ENCODE data around the gene ANO6. TPM values are rescaled to one million over a fixed set of nuclear protein-coding genes. Genes with fewer than 3 reads are reported as not detected.

Gene ANO6
- total and polyA plus RNA-seq, 4 donors = 8.7 to 102 (median 40.5) TPM

DNA sequence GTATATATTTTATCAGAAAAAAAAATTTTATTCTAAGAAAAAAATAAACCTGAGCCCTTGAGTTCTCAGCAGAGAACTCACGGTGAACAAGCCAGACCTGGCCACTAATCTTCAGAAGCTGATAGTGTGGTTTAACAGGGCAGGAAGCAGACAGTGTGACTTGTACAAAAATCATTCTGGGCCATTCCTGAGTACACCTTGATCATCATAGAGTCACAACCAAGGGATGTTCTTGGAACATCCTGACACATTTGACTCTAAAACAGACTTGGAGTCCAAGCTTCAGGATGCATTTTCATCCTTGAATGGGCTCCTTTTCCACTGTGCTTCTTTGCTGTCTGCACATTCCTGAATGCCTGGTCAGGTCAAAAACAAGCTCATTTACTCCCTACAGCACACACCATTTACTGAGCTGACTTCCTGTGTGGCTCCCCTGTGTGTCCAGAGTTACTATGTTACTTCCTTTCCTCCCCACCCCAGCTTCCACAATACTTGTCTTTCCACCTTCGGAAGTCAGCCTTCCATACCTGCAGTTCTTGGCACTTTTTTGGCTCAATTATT, 112.0 kb downstream of the ANO6 start:
- Histone ChIP-seq H3K4me1 (ENCODE audit: control insufficient read depth in 5 of 5, insufficient read depth in 5 of 5, low read length in 5 of 5) (peaks cover 0 to 17% (median 4%) of the 10 kb centered on the region in 5 donors), H3K9ac (ENCODE audit: insufficient read depth in 1 of 2, low read length in 2 of 2) (no peak overlapping the region), H3K4me3 (no peak overlapping the region), H3K36me3 (ENCODE audit: control insufficient read depth in 4 of 4, insufficient read depth in 4 of 4, low read length in 4 of 4) (peaks cover 0 to 12% (median 5%) of the 10 kb centered on the region in 4 donors), H3K9me3 (ENCODE audit: control insufficient read depth in 4 of 4, insufficient read depth in 3 of 4, low read length in 3 of 4) (no peaks in the 10 kb centered on the region), H3K27me3 (ENCODE audit: control insufficient read depth in 3 of 3, insufficient read depth in 3 of 3, low read length in 2 of 3) (no peaks in the 10 kb centered on the region), H3K27ac (ENCODE audit: low read depth in 1 of 2, low read length in 1 of 2) (no peak overlapping the region)
- WGBS, 2 donors = 87 to 93% methylated on average over 2 of the region's 2 CpGs
- TF ChIP-seq, protein P1, sequence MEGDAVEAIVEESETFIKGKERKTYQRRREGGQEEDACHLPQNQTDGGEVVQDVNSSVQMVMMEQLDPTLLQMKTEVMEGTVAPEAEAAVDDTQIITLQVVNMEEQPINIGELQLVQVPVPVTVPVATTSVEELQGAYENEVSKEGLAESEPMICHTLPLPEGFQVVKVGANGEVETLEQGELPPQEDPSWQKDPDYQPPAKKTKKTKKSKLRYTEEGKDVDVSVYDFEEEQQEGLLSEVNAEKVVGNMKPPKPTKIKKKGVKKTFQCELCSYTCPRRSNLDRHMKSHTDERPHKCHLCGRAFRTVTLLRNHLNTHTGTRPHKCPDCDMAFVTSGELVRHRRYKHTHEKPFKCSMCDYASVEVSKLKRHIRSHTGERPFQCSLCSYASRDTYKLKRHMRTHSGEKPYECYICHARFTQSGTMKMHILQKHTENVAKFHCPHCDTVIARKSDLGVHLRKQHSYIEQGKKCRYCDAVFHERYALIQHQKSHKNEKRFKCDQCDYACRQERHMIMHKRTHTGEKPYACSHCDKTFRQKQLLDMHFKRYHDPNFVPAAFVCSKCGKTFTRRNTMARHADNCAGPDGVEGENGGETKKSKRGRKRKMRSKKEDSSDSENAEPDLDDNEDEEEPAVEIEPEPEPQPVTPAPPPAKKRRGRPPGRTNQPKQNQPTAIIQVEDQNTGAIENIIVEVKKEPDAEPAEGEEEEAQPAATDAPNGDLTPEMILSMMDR (IDR thresholded peaks at IDR 0.05; ENCODE audit: control extremely low read depth, extremely low read depth) = no peak
- ATAC-seq (ENCODE audit: insufficient read depth, low FRiP score) (no peak), DNase-seq (no peak)

DNA sequence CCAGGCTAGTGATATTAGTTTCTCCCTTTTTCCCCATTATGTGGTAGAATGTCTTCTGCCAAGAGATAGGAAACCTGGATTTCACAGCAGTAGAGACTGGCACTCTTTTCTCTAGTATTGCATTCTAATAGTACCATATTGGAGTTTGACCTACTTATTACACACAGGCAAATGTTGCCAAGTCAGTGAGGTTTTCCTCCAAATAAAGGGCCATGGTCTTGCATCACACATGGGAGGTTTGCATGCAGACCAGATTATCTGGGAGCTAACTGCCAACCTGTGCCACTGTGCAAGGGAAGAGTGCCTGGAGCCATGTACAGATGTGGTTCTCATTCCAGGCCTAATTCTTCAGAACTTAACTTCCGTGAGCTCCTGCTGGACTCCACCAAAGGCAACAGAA, 113.3 kb downstream of the ANO6 start:
- Histone ChIP-seq H3K9me3 (ENCODE audit: control insufficient read depth in 4 of 4, insufficient read depth in 3 of 4, low read length in 3 of 4) (no peaks in the 10 kb centered on the region), H3K27ac (ENCODE audit: low read depth in 1 of 2, low read length in 1 of 2) (no peak overlapping the region), H3K4me3 (no peak overlapping the region), H3K27me3 (ENCODE audit: control insufficient read depth in 3 of 3, insufficient read depth in 3 of 3, low read length in 2 of 3) (no peaks in the 10 kb centered on the region), H3K9ac (ENCODE audit: insufficient read depth in 1 of 2, low read length in 2 of 2) (no peak overlapping the region), H3K4me1 (ENCODE audit: control insufficient read depth in 5 of 5, insufficient read depth in 5 of 5, low read length in 5 of 5) (peaks cover 0 to 17% (median 0%) of the 10 kb centered on the region in 5 donors), H3K36me3 (ENCODE audit: control insufficient read depth in 4 of 4, insufficient read depth in 4 of 4, low read length in 4 of 4) (peaks cover 0 to 12% (median 5%) of the 10 kb centered on the region in 4 donors)
- TF ChIP-seq, protein P1 (IDR thresholded peaks at IDR 0.05; ENCODE audit: control extremely low read depth, extremely low read depth) = no peak
- WGBS, 2 donors = 90 to 95% methylated on average over 1 of the region's 1 CpG
- DNase-seq (no peak), ATAC-seq (ENCODE audit: insufficient read depth, low FRiP score) (no peak)

DNA sequence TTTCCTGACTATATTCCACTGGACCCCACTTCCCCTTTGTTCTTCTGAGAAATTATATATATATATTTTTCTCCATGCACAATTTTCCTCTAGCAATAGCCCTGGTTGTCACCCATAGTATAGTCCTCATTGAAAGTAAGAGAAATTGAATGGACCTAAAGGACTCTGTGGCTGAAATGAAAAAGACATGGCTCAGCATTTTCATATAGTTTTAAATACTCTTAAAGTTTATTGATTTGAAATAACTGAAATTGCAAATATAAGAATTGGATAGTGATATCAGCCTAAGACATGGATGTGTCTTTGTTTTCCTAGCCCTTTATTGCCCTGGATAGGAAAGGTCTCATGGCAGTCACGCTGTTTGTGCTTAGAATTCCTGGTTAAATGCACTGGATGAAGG, 113.8 kb downstream of the ANO6 start:
- ATAC-seq (ENCODE audit: insufficient read depth, low FRiP score) (no peak), DNase-seq (no peak)
- Histone ChIP-seq H3K27ac (ENCODE audit: low read depth in 1 of 2, low read length in 1 of 2) (no peak overlapping the region), H3K4me3 (no peak overlapping the region), H3K4me1 (ENCODE audit: control insufficient read depth in 5 of 5, insufficient read depth in 5 of 5, low read length in 5 of 5) (peaks cover 0 to 17% (median 0%) of the 10 kb centered on the region in 5 donors), H3K9me3 (ENCODE audit: control insufficient read depth in 4 of 4, insufficient read depth in 3 of 4, low read length in 3 of 4) (no peaks in the 10 kb centered on the region), H3K9ac (ENCODE audit: insufficient read depth in 1 of 2, low read length in 2 of 2) (no peak overlapping the region), H3K27me3 (ENCODE audit: control insufficient read depth in 3 of 3, insufficient read depth in 3 of 3, low read length in 2 of 3) (no peaks in the 10 kb centered on the region), H3K36me3 (ENCODE audit: control insufficient read depth in 4 of 4, insufficient read depth in 4 of 4, low read length in 4 of 4) (peaks cover 0 to 12% (median 5%) of the 10 kb centered on the region in 4 donors)
- TF ChIP-seq, protein P1 (IDR thresholded peaks at IDR 0.05; ENCODE audit: control extremely low read depth, extremely low read depth) = no peak
- WGBS, 2 donors = 97 to 99% methylated on average over 1 of the region's 1 CpG

DNA sequence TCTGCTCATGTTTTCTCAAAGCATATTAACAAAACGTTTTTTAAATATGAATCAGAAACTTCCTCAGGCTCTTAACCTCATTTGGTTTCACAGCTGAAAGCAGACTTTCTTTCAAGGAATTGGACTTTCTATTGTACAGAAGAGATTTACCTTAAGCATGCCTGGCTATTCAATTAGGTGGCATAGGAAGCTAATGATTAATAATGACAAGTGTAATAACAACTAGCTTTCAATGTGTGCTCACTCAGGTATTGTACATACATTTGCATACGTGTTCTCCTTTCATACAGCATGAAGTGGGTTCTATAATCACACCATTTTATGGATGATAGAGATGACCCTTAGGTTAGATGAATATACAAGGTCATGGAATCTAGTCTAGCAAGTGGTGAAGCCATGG, 115.7 kb downstream of the ANO6 start:
- TF ChIP-seq, protein P1 (IDR thresholded peaks at IDR 0.05; ENCODE audit: control extremely low read depth, extremely low read depth) = no peak

More for the DNA sequence above, 115.7 kb downstream of the ANO6 start:
- Histone ChIP-seq H3K27ac (ENCODE audit: low read depth in 1 of 2, low read length in 1 of 2) (no peak overlapping the region), H3K27me3 (ENCODE audit: control insufficient read depth in 3 of 3, insufficient read depth in 3 of 3, low read length in 2 of 3) (no peaks in the 10 kb centered on the region), H3K4me1 (ENCODE audit: control insufficient read depth in 5 of 5, insufficient read depth in 5 of 5, low read length in 5 of 5) (peaks cover 0 to 14% (median 0%) of the 10 kb centered on the region in 5 donors), H3K9ac (ENCODE audit: insufficient read depth in 1 of 2, low read length in 2 of 2) (no peak overlapping the region), H3K4me3 (no peak overlapping the region), H3K9me3 (ENCODE audit: control insufficient read depth in 4 of 4, insufficient read depth in 3 of 4, low read length in 3 of 4) (no peaks in the 10 kb centered on the region), H3K36me3 (ENCODE audit: control insufficient read depth in 4 of 4, insufficient read depth in 4 of 4, low read length in 4 of 4) (peaks cover 0 to 12% (median 5%) of the 10 kb centered on the region in 4 donors)
- ATAC-seq (ENCODE audit: insufficient read depth, low FRiP score) (no peak), DNase-seq (no peak)
- WGBS, 2 donors = 61 to 68% methylated on average over 2 of the region's 2 CpGs
